LNCAP (cell line): ENCODE measurements around the gene SPIRE1.

Experiments
- TF ChIP-seq, protein P1 (sequence below): fragments of 450-650 bp; IDR thresholded peaks from 2 replicates; pipeline ENCODE4 v1.5.1; 2017; ENCODE audit warnings: mild to moderate bottlenecking

The SPIRE1 gene

DNA sequence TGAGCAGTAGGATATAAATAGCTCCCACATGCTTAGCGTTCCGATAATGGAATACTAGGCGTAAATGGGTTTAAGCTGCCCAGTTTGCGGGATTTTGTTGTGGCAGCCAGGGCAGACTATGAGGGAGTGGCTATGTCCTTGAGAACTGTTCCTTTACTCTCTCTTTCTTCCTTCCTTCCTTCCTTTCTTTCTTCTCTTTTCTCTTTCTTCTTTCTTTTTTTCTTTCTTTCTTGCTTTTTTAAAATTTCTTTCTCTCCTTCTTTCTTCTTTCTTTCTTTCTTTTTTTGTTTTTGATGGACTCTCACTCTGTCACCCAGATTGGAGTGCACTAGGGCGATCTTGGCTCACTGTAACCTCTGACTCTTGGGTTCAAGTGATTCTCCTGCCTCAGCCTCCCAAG is 259.3 kb downstream of the SPIRE1 start:
- TF ChIP-seq, protein P1, sequence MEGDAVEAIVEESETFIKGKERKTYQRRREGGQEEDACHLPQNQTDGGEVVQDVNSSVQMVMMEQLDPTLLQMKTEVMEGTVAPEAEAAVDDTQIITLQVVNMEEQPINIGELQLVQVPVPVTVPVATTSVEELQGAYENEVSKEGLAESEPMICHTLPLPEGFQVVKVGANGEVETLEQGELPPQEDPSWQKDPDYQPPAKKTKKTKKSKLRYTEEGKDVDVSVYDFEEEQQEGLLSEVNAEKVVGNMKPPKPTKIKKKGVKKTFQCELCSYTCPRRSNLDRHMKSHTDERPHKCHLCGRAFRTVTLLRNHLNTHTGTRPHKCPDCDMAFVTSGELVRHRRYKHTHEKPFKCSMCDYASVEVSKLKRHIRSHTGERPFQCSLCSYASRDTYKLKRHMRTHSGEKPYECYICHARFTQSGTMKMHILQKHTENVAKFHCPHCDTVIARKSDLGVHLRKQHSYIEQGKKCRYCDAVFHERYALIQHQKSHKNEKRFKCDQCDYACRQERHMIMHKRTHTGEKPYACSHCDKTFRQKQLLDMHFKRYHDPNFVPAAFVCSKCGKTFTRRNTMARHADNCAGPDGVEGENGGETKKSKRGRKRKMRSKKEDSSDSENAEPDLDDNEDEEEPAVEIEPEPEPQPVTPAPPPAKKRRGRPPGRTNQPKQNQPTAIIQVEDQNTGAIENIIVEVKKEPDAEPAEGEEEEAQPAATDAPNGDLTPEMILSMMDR = no peak

DNA sequence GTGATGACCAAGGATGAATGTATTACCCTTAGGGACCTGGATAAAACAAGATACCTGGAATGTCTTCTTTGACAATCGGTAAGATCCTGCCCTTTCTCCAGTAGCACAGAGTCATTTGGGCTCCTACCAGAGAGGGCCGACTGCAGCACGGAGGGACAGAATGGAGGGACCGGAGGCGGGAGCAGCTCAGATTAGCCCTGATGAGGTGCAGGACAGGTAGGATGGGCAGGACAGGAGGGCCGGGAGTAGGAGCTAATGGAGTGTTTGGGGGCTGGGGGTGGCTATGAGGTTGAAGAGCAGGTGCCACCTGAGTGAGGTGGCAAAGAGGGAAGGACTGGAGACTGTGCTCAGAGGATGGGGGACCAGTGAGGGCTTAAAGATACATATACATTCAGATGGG is 260.1 kb downstream of the SPIRE1 start:
- TF ChIP-seq, protein P1 = no peak

DNA sequence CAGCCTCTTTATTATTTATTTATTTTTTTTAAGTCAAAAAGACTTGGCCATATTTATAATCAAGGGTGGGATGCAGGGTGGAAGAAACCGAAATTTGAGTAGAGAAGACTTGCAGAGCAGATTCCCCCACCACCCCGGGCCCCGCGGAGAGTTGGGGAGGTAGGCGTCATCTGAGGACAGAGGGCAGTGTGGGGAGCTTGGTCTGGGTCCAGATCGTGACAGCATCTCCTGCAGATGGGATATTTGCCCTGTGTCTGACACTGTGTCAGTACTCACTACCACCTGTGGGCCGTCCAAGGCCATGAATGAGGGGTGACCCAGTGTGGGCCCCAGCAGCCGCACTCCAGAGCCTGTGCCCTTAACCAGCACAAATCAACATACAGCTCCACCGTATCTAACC is 260.7 kb downstream of the SPIRE1 start:
- TF ChIP-seq, protein P1 = no peak
